Ascending aorta (tissue), 2 donors: ENCODE results near the gene POMC. TPM values are rescaled to one million over a fixed set of nuclear protein-coding genes. Genes with fewer than 3 reads are reported as not detected.
A peak's percentile ranks its signal among the peaks of the same experiment; 100 is the strongest.
"Not testable (repeated sequence)": the region's sequence is repeated elsewhere in the genome, so short reads cannot be mapped to it uniquely, and the experiment has no call there.

ENCODE experiments used
- DNase-seq, 2 donors: peaks; one replicate each; pipeline ENCODE4 v3.0.0-alpha.2; 2019; ENCODE audit warnings: low spot score in 2 of 2
- H3K27ac ChIP-seq, 2 donors: fragments of 200-600 bp; sonication (generic); one replicate each; pipeline ENCODE4 v1.5.1; 2016 to 2017; ENCODE audit warnings: mild to moderate bottlenecking in 1 of 2
- H3K27me3 ChIP-seq: fragments of 200-600 bp; sonication (generic); one replicate; pipeline ENCODE4 v1.5.1; 2017
- H3K36me3 ChIP-seq, 2 donors: fragments of 200-600 bp; sonication (generic); one replicate each; pipeline ENCODE4 v1.5.1; 2016
- H3K4me1 ChIP-seq, 2 donors: fragments of 200-600 bp; sonication (generic); one replicate each; pipeline ENCODE4 v1.5.1; 2016 to 2017; ENCODE audit warnings: mild to moderate bottlenecking in 1 of 2
- H3K4me3 ChIP-seq, 2 donors: fragments of 200-600 bp; sonication (generic); one replicate each; pipeline ENCODE4 v1.5.1; 2016 to 2017; ENCODE audit warnings: mild to moderate bottlenecking in 1 of 2
- H3K9me3 ChIP-seq, 2 donors: fragments of 200-600 bp; sonication (generic); one replicate each; pipeline ENCODE4 v1.5.1; 2016
- intact Hi-C: fragments of 100-400 bp; cut with DNase I; formaldehyde crosslinking; loops from one replicate; pipeline ENCODE4 v1.15.1; 2023
- total RNA-seq: library from RNA; depleted of rRNA; stranded (reverse); fragments of >200 nt; gene quantifications from one replicate; pipeline ENCODE4 v1.1.0, GENCODE V29; 2016
- TF ChIP-seq, protein P1 (sequence below), 3 experiments: fragments of 200-600 bp in 2 of 3; fragments of 450-650 bp in 1 of 3; sonication (generic) in 2 of 3; IDR thresholded peaks; one replicate each; pipeline ENCODE4 v1.5.1; 2016 to 2019; ENCODE audit warnings: antibody characterized with exemption in 3 of 3, mild to moderate bottlenecking in 1 of 3, moderate library complexity in 1 of 3

POMC gene
- total RNA-seq, 1 donor from 2014 or later, result 18.6 TPM

- H3K36me3 ChIP-seq, result no peaks in the 10 kb centered on the region
- H3K4me3 ChIP-seq, result peak overlapping the region in 1 of 2 donors; percentile 58
- no peaks in the 10 kb centered on the region for H3K4me1 ChIP-seq
- no peaks in the 10 kb centered on the region for H3K27me3 ChIP-seq
- DNase-seq, result no peak
- TF ChIP-seq, protein P1, sequence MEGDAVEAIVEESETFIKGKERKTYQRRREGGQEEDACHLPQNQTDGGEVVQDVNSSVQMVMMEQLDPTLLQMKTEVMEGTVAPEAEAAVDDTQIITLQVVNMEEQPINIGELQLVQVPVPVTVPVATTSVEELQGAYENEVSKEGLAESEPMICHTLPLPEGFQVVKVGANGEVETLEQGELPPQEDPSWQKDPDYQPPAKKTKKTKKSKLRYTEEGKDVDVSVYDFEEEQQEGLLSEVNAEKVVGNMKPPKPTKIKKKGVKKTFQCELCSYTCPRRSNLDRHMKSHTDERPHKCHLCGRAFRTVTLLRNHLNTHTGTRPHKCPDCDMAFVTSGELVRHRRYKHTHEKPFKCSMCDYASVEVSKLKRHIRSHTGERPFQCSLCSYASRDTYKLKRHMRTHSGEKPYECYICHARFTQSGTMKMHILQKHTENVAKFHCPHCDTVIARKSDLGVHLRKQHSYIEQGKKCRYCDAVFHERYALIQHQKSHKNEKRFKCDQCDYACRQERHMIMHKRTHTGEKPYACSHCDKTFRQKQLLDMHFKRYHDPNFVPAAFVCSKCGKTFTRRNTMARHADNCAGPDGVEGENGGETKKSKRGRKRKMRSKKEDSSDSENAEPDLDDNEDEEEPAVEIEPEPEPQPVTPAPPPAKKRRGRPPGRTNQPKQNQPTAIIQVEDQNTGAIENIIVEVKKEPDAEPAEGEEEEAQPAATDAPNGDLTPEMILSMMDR (IDR thresholded peaks at IDR 0.05), result no peak
- no peaks in the 10 kb centered on the region for H3K9me3 ChIP-seq
- H3K27ac ChIP-seq, result no peak overlapping the region
- intact Hi-C loops, result no loop called here
Measured at GRCh38 chr2:25131253-25131566, 37.2 kb downstream of the POMC start.

DNA sequence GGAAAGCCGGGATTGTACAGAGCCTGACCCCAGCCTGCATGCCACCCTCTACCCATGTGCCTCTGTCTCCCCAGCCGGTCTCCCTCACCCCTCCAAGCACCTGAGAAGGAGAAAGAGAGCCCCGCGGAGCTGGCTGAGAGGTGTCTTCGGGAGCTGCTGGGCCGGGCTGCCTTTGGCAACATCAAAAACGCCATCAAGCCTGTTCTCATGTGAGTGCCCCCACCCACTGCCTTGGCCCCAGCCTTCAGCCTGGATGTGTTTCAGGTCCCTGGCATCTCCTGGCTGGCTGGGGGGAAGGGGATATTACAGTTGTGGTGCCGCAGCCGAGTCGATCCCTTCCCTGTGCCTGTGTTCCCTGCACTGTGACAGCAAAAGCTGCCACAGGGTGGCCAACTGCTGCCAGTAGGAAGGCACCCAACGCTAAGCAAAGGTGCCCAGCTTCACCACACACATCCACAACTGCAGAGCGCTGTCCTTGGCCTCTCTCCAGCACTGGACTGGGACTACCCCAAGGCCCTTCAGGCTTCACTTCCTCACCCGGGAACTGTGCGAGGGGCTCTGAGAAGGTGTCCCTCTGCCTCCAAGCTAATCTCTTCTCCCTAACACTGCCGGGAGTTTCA is 38.4 kb downstream of the POMC start:
- H3K4me3 ChIP-seq, result no peak overlapping the region
- no peak overlapping the region for H3K27ac ChIP-seq
- H3K4me1 ChIP-seq, result no peaks in the 10 kb centered on the region
- TF ChIP-seq, protein P1 (IDR thresholded peaks at IDR 0.05), result no peak
- H3K27me3 ChIP-seq, result no peaks in the 10 kb centered on the region
- H3K9me3 ChIP-seq, result no peaks in the 10 kb centered on the region
- intact Hi-C loops, result loop anchor here (1.0 to 5.0 kb wide), 3 partner anchors 87 to 718 kb away; partner anchors contain the start of gene EFR3B
- no peaks in the 10 kb centered on the region for H3K36me3 ChIP-seq
- DNase-seq, result no peak

DNA sequence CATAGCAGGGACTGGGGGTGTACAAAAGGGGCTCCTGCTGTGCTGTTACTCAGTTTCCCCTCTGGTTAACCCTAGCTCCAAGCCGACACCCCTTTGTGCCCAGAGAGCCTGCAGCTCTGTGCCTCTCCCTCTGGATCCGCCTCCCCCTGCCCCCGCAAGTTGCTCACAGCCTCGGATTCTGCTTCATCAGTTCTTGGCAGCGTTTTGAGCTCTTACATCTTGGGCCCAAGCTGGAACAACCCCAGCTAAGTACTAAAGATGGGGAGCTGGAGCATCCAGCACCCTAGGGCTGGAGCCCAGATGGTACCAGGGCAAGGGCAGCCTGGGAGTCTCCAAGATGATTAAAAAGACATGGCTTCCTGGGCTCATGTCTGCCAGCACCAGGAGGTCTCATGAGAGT is 40.7 kb downstream of the POMC start:
- TF ChIP-seq, protein P1 (IDR thresholded peaks at IDR 0.05), result no peak
- Histone ChIP-seq H3K36me3 (no peaks in the 10 kb centered on the region), H3K4me1 (no peaks in the 10 kb centered on the region), H3K27me3 (no peaks in the 10 kb centered on the region), H3K27ac (no peak overlapping the region), H3K4me3 (no peak overlapping the region), H3K9me3 (no peaks in the 10 kb centered on the region)
- intact Hi-C loops, result loop anchor here (2.0 to 5.0 kb wide), 2 partner anchors 85 to 715 kb away; partner anchors contain the start of gene EFR3B
- no peak for DNase-seq

- DNase-seq, H3K27ac ChIP-seq, H3K4me3 ChIP-seq, H3K4me1 ChIP-seq, H3K27me3 ChIP-seq, H3K9me3 ChIP-seq, H3K36me3 ChIP-seq: not testable (repeated sequence)
- intact Hi-C loops, result loop anchor here (5.0 kb wide), 1 partner anchor 715 kb away; no protein-coding TSS in a partner anchor
Measured at GRCh38 chr2:25127071-25127470, 41.3 kb downstream of the POMC start.

- Histone ChIP-seq H3K9me3 (no peaks in the 10 kb centered on the region), H3K36me3 (no peaks in the 10 kb centered on the region), H3K27ac (no peak overlapping the region), H3K4me1 (no peaks in the 10 kb centered on the region), H3K27me3 (no peaks in the 10 kb centered on the region), H3K4me3 (no peak overlapping the region)
- TF ChIP-seq, protein P1 (IDR thresholded peaks at IDR 0.05), result no peak
- intact Hi-C loops, result loop anchor here (5.0 kb wide), 1 partner anchor 714 kb away; no protein-coding TSS in a partner anchor
- no peak for DNase-seq
Measured at GRCh38 chr2:25125976-25126375, 42.4 kb downstream of the POMC start.

- TF ChIP-seq, protein P1 (IDR thresholded peaks at IDR 0.05), result no peak
- intact Hi-C loops, result loop anchor here (5.0 kb wide), 1 partner anchor 713 kb away; no protein-coding TSS in a partner anchor
- no peaks in the 10 kb centered on the region for H3K36me3 ChIP-seq
Measured at GRCh38 chr2:25125189-25125588, 43.2 kb downstream of the POMC start.

More at GRCh38 chr2:25125189-25125588, 43.2 kb downstream of the POMC start:
- Histone ChIP-seq H3K4me3 (no peak overlapping the region), H3K9me3 (no peaks in the 10 kb centered on the region), H3K27me3 (no peaks in the 10 kb centered on the region), H3K27ac (no peak overlapping the region), H3K4me1 (no peaks in the 10 kb centered on the region)
- no peak for DNase-seq
